Activated CD8-positive, alpha-beta T cell treated with anti-CD3 and anti-CD28 coated beads for 36 hours (primary cell): ENCODE measurements around the gene NOXA1. TPM values are rescaled to one million over a fixed set of nuclear protein-coding genes. Genes with fewer than 3 reads are reported as not detected.

Source experiments
- ATAC-seq: fragments of 200-7000 bp; cut with Tn5 transposase; one replicate; pipeline ENCODE4 v1.10.0; 2021; ENCODE audit warnings: mild to moderate bottlenecking, moderate library complexity
- CTCF ChIA-PET: fragments of 350-600 bp; sonication (Branson Sonifier 250); formaldehyde crosslinking; loops from one replicate; lab custom pipeline; 2021; ENCODE audit warnings: antibody characterized with exemption; lab: Charles Lee
- POLR2A ChIA-PET: fragments of 350-600 bp; sonication (Branson Sonifier 250); formaldehyde crosslinking; loops from one replicate; lab custom pipeline; 2021; ENCODE audit warnings: antibody characterized with exemption; lab: Charles Lee
- DNase-seq: peaks from one replicate; pipeline ENCODE4 v3.0.0-alpha.2; 2020
- H3K27ac Mint-ChIP-seq: one replicate; pipeline ENCODE4 v1.8.0; 2021; ENCODE audit warnings: mild to moderate bottlenecking, mixed read lengths
- H3K27me3 Mint-ChIP-seq: one replicate; pipeline ENCODE4 v1.8.0; 2021; ENCODE audit warnings: mixed read lengths
- H3K36me3 Mint-ChIP-seq: one replicate; pipeline ENCODE4 v1.8.0; 2021; ENCODE audit warnings: low read depth, mixed read lengths
- H3K4me1 Mint-ChIP-seq: one replicate; pipeline ENCODE4 v1.8.0; 2021; ENCODE audit warnings: low read depth, mixed read lengths
- H3K4me3 Mint-ChIP-seq: one replicate; pipeline ENCODE4 v1.8.0; 2021; ENCODE audit warnings: mild to moderate bottlenecking, moderate library complexity, mixed read lengths
- H3K9me3 Mint-ChIP-seq: one replicate; pipeline ENCODE4 v1.8.0; 2021; ENCODE audit warnings: mixed read lengths
- CTCF ChIP-seq: fragments of 200-600 bp; IDR thresholded peaks from one replicate; pipeline ENCODE4 v1.8.0; 2022; ENCODE audit warnings: antibody characterized with exemption, mild to moderate bottlenecking
- intact Hi-C: fragments of 100-400 bp; cut with micrococcal nuclease; formaldehyde crosslinking; loops from one replicate; pipeline ENCODE4 v1.10.0; 2022
- total RNA-seq, 2 experiments: library from RNA; stranded (reverse); gene quantifications; one replicate each; pipeline ENCODE4 v1.2.3, GENCODE V29; 2021

The NOXA1 gene
- total RNA-seq, 2 experiments from 2014 or later, result 0.72 to 0.95 TPM

DNA sequence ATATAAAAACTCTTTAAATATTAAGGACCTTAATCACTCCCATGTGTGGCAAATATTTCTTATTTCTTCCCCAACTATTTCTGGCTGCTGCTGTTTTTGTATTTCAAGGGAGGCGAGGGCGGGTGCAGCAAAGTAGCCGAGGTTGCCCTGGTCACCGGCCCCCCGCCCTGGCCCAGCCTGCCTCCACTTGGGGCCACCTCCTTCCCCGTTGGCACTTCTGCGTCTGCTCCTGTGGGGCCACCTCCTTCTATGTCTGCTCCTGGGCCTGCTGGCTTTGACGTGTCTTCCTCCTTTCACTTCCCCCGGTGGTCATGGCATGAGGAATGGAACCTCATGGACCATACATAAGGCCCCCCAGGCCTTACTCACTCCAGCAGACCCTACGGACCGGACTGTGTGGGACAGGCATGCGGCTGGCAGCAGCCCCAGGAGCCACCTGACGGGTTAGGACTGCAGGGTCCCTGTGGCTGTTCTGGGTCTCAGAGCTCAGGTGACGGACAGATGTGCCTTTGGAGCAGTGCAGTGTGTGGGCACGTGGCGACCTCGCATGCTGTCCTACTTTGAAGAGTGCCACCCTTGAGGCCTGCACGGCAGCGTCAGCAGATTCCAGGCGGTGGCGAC is 23.8 kb downstream of the NOXA1 start:
- no peak overlapping the region for H3K4me3 Mint-ChIP-seq
- no peak for TF ChIP-seq CTCF
- ATAC-seq (no peak), DNase-seq (no peak)
- POLR2A ChIA-PET, result interaction anchor here (0.6 to 1.1 kb wide), 3 partner anchors 10 to 565 kb away, joined by 3 to 4 read pairs (median 3); no protein-coding TSS in a partner anchor
- peaks cover 16% of the 10 kb centered on the region for H3K27me3 Mint-ChIP-seq
- H3K27ac Mint-ChIP-seq, result no peak overlapping the region
- H3K4me1 Mint-ChIP-seq, result peaks cover 19% of the 10 kb centered on the region
- CTCF ChIA-PET, result interaction anchor here (0.6 to 1.5 kb wide), 3 partner anchors 24 to 160 kb away, joined by 3 to 8 read pairs (median 3); partner anchors contain the start of genes EXD3 and NOXA1
- no peaks in the 10 kb centered on the region for H3K9me3 Mint-ChIP-seq
- intact Hi-C loops, result no loop called here
- peaks cover 17% of the 10 kb centered on the region for H3K36me3 Mint-ChIP-seq

GRCh38 chr9:137447722-137448601 is 24.8 kb downstream of the NOXA1 start:
- ATAC-seq (no peak), DNase-seq (no peak)
- no peak overlapping the region for H3K27ac Mint-ChIP-seq
- H3K36me3 Mint-ChIP-seq, result peaks cover 27% of the 10 kb centered on the region
- peaks cover 25% of the 10 kb centered on the region for H3K4me1 Mint-ChIP-seq
- intact Hi-C loops, result no loop called here
- H3K9me3 Mint-ChIP-seq, result no peaks in the 10 kb centered on the region
- ChIA-PET POLR2A (interaction anchor here (0.6 to 1.1 kb wide), 3 partner anchors 9 to 566 kb away, joined by 3 to 4 read pairs (median 3); no protein-coding TSS in a partner anchor), CTCF (interaction anchor here (1.1 kb wide), 1 partner anchor 25 kb away, joined by 3 read pairs; the partner anchor contains the start of genes EXD3 and NOXA1)
- TF ChIP-seq CTCF, result no peak
- H3K27me3 Mint-ChIP-seq, result peaks cover 10% of the 10 kb centered on the region
- H3K4me3 Mint-ChIP-seq, result no peak overlapping the region

- no peaks in the 10 kb centered on the region for H3K9me3 Mint-ChIP-seq
- ATAC-seq, result no peak
- H3K27me3 Mint-ChIP-seq, result peaks cover 7% of the 10 kb centered on the region
- TF ChIP-seq CTCF, result no peak
- DNase-seq, result no peak
- peak overlapping the region; percentile 49 for H3K27ac Mint-ChIP-seq
- no peak overlapping the region for H3K4me3 Mint-ChIP-seq
- ChIA-PET CTCF (no interaction called here), POLR2A (no interaction called here)
- intact Hi-C loops, result no loop called here
- H3K36me3 Mint-ChIP-seq, result peaks cover 31% of the 10 kb centered on the region
- peaks cover 28% of the 10 kb centered on the region for H3K4me1 Mint-ChIP-seq
Observed at GRCh38 chr9:137448602-137448962, 25.4 kb downstream of the NOXA1 start.

DNA sequence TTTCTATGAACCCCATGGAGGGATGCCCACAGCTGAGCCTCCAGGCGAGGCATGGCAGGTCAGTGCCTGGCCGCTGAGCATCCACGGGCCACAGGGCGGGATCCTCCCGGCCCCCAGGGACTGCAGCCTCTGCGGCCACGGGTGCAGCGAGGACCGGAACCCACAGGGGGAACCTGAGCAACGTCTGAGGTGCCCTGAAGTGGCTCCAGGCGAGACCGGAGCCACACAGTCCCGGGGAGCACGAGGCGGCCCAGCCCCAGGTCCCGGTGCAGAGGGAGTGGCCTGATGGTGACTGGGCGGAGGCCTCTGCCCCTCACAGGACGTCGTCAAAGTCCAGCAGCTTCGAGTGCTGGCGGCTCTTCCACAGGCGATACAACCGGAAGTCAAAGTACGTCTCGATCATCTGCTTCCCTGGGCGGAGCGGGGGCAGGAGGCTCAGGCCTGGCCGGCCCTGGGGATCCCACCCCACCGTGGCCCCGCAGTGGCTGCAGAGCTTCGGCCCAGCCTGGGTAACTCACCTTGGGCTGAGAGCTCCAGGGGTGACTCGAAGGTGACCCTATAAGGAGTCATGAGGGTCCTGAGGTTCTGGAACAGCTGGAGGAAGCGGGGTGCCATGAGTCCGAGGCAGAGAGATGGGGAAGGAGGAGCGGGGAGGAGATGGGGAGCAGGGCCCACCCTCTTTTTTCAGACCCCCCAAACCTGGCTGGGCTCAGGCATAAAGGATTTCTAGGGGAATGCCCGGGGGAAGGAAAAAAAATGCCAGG is 26.1 kb downstream of the NOXA1 start:
- no peak for ATAC-seq
- ChIA-PET POLR2A (interaction anchor here (0.9 kb wide), 1 partner anchor 27 kb away, joined by 4 read pairs; the partner anchor contains the start of gene EXD3), CTCF (interaction anchor here (0.6 kb wide), 1 partner anchor 26 kb away, joined by 3 read pairs; the partner anchor contains the start of genes EXD3 and NOXA1)
- intact Hi-C loops, result no loop called here
- no peak for DNase-seq
- peaks cover 34% of the 10 kb centered on the region for H3K36me3 Mint-ChIP-seq
- H3K4me3 Mint-ChIP-seq, result no peak overlapping the region
- no peak overlapping the region for H3K27ac Mint-ChIP-seq
- peaks cover 4% of the 10 kb centered on the region for H3K27me3 Mint-ChIP-seq
- H3K9me3 Mint-ChIP-seq, result no peaks in the 10 kb centered on the region
- no peak for TF ChIP-seq CTCF
- H3K4me1 Mint-ChIP-seq, result peaks cover 31% of the 10 kb centered on the region
